Mesenchymal stem cell (in vitro differentiated cells and primary cell): ENCODE measurements around the gene BRD2.

Source experiments
- DNase-seq: peaks from one replicate; pipeline ENCODE4 v3.0.0-alpha.2; 2013
- H2AFZ ChIP-seq: one replicate; pipeline ENCODE4 v1.6.1; 2013; ENCODE audit warnings: low read depth, mild to moderate bottlenecking, control low read depth, inconsistent platforms, low read length, moderate library complexity
- H2AK5ac ChIP-seq: 2 replicates; pipeline ENCODE4 v1.6.1; 2013; ENCODE audit warnings: low read length, moderate library complexity, mild to moderate bottlenecking, inconsistent platforms; ENCODE audit not compliant: severe bottlenecking
- H2BK120ac ChIP-seq: one replicate; pipeline ENCODE4 v1.6.1; 2013; ENCODE audit warnings: low read depth, mild to moderate bottlenecking, inconsistent platforms, low read length, moderate library complexity
- H2BK12ac ChIP-seq, 2 experiments: one replicate each; pipeline ENCODE4 v1.6.1; 2013; ENCODE audit warnings: inconsistent platforms in 2 of 2, low read length in 2 of 2, mild to moderate bottlenecking in 2 of 2, moderate library complexity in 2 of 2, control low read depth in 1 of 2
- H2BK15ac ChIP-seq: one replicate; pipeline ENCODE4 v1.6.1; 2013; ENCODE audit warnings: mild to moderate bottlenecking, low read depth, inconsistent platforms; ENCODE audit not compliant: poor library complexity, severe bottlenecking
- H2BK5ac ChIP-seq: 2 replicates; pipeline ENCODE4 v1.6.1; 2013; ENCODE audit warnings: low read depth, mild to moderate bottlenecking, low read length, control low read depth, inconsistent platforms; ENCODE audit not compliant: poor library complexity, severe bottlenecking
- H3K14ac ChIP-seq, 2 experiments: one replicate each; pipeline ENCODE4 v1.6.1; 2013; ENCODE audit warnings: inconsistent platforms in 2 of 2, low read length in 2 of 2, control low read depth in 1 of 2, mild to moderate bottlenecking in 1 of 2, moderate library complexity in 1 of 2
- H3K18ac ChIP-seq, 2 experiments: one replicate each; pipeline ENCODE4 v1.6.1; 2013; ENCODE audit warnings: inconsistent platforms in 2 of 2, low read length in 2 of 2, control low read depth in 1 of 2, low read depth in 1 of 2, mild to moderate bottlenecking in 1 of 2
- H3K23ac ChIP-seq, 2 experiments: one replicate each; pipeline ENCODE4 v1.6.1; 2013; ENCODE audit warnings: inconsistent platforms in 2 of 2, low read length in 2 of 2, mild to moderate bottlenecking in 2 of 2, moderate library complexity in 2 of 2, control low read depth in 1 of 2
- H3K27ac ChIP-seq: 2 replicates; pipeline ENCODE4 v1.5.1; 2013; ENCODE audit warnings: mild to moderate bottlenecking, moderate library complexity, low read length, control low read depth, inconsistent platforms; ENCODE audit not compliant: poor library complexity, severe bottlenecking
- H3K27me3 ChIP-seq, 2 experiments: 2 replicates each; pipeline versions ENCODE4 v1.6.1 to v1.7.0; 2013; ENCODE audit warnings: low read length in 2 of 2, mild to moderate bottlenecking in 2 of 2, moderate library complexity in 2 of 2, control low read depth in 1 of 2, inconsistent platforms in 1 of 2; ENCODE audit not compliant: control insufficient read depth in 1 of 2, insufficient read depth in 1 of 2
- H3K36me3 ChIP-seq, 2 experiments: 2 replicates each; pipeline versions ENCODE4 v1.6.1 to v1.7.0; 2013; ENCODE audit warnings: low read length in 2 of 2, control low read depth in 1 of 2, inconsistent platforms in 1 of 2, low read depth in 1 of 2, mild to moderate bottlenecking in 1 of 2; ENCODE audit not compliant: insufficient read depth in 2 of 2, control insufficient read depth in 1 of 2
- H3K4ac ChIP-seq, 2 experiments: one replicate each; pipeline ENCODE4 v1.6.1; 2013; ENCODE audit warnings: inconsistent platforms in 2 of 2, low read length in 2 of 2, mild to moderate bottlenecking in 2 of 2, moderate library complexity in 2 of 2, control low read depth in 1 of 2, low read depth in 1 of 2
- H3K4me1 ChIP-seq: 2 replicates; pipeline ENCODE4 v1.6.1; 2013; ENCODE audit warnings: low read depth, low read length, control low read depth; ENCODE audit not compliant: control insufficient read depth, insufficient read depth
- H3K4me2 ChIP-seq: 2 replicates; pipeline ENCODE4 v1.6.1; 2013; ENCODE audit warnings: low read length, mild to moderate bottlenecking, inconsistent platforms; ENCODE audit not compliant: poor library complexity, severe bottlenecking
- H3K4me3 ChIP-seq, 2 experiments: 2 replicates each; pipeline versions ENCODE4 v1.5.1 to v1.7.0; 2013; ENCODE audit warnings: low read length in 2 of 2, mild to moderate bottlenecking in 2 of 2, control low read depth in 1 of 2, low read depth in 1 of 2; ENCODE audit not compliant: insufficient read depth in 1 of 2
- H3K79me1 ChIP-seq: replicated peaks from 2 replicates; pipeline ENCODE4 v1.6.1; 2013; ENCODE audit warnings: mild to moderate bottlenecking, control low read depth, low read length, inconsistent platforms; ENCODE audit not compliant: poor library complexity, severe bottlenecking
- H3K9ac ChIP-seq: 2 replicates; pipeline ENCODE4 v1.7.0; 2013; ENCODE audit warnings: mild to moderate bottlenecking, low read length, moderate library complexity
- H3K9me3 ChIP-seq: 2 replicates; pipeline ENCODE4 v1.7.0; 2013; ENCODE audit warnings: mild to moderate bottlenecking, low read length; ENCODE audit not compliant: control insufficient read depth
- H4K8ac ChIP-seq: one replicate; pipeline ENCODE4 v1.6.1; 2013; ENCODE audit warnings: inconsistent platforms, mild to moderate bottlenecking, low read length, moderate library complexity
- H4K91ac ChIP-seq: one replicate; pipeline ENCODE4 v1.6.1; 2013; ENCODE audit warnings: mild to moderate bottlenecking, low read length, inconsistent platforms
- WGBS: methylation state at CpG from one replicate; pipeline ENCODE4 v1.1.7; 2013; ENCODE audit warnings: mixed read lengths; 5-methylcytosine and 5-hydroxymethylcytosine counted together

BRD2 gene

GRCh38 chr6:32980488-32981038, 12.2 kb downstream of the BRD2 start:
- DNase-seq: no peak
- Histone ChIP-seq H3K36me3 (peaks cover 50 to 89% of the 10 kb centered on the region in 2 experiments), H2BK5ac (no peak overlapping the region), H3K4ac (no peak overlapping the region), H2BK12ac (no peak overlapping the region), H2AFZ (no peak overlapping the region), H3K4me1 (peaks cover 21% of the 10 kb centered on the region), H3K27ac (peak overlapping the region; percentile 37), H2BK15ac (no peak overlapping the region), H3K14ac (no peak overlapping the region), H2AK5ac (no peak overlapping the region), H4K8ac (no peak overlapping the region), H3K18ac (no peak overlapping the region), H3K9me3 (no peaks in the 10 kb centered on the region), H4K91ac (no peak overlapping the region), H3K4me3 (no peak overlapping the region), H3K4me2 (no peak overlapping the region), H2BK120ac (no peak overlapping the region), H3K23ac (no peak overlapping the region), H3K9ac (peak overlapping the region; percentile 49), H3K27me3 (no peaks in the 10 kb centered on the region), H3K79me1 (no peaks in the 10 kb centered on the region)
- 81% methylated on average over 8 of the region's 11 CpGs for WGBS

GRCh38 chr6:32982084-32982701, 13.8 kb downstream of the BRD2 start:
- H4K91ac ChIP-seq: no peak overlapping the region
- H2BK120ac ChIP-seq: no peak overlapping the region
- no peak overlapping the region for H3K4ac ChIP-seq
- H3K27ac ChIP-seq: no peak overlapping the region
- no peak overlapping the region for H3K23ac ChIP-seq
- H2AK5ac ChIP-seq: no peak overlapping the region
- 76% methylated on average over 8 of the region's 8 CpGs for WGBS
- H3K9ac ChIP-seq: peak overlapping the region; percentile 49
- H3K4me2 ChIP-seq: no peak overlapping the region
- H3K18ac ChIP-seq: no peak overlapping the region
- no peaks in the 10 kb centered on the region for H3K27me3 ChIP-seq
- no peak overlapping the region for H2AFZ ChIP-seq
- H2BK15ac ChIP-seq: no peak overlapping the region
- H2BK12ac ChIP-seq: no peak overlapping the region
- peaks cover 12% of the 10 kb centered on the region for H3K4me1 ChIP-seq
- no peaks in the 10 kb centered on the region for H3K9me3 ChIP-seq
- H3K4me3 ChIP-seq: no peak overlapping the region
- H2BK5ac ChIP-seq: no peak overlapping the region
- H3K14ac ChIP-seq: no peak overlapping the region
- DNase-seq: peak; percentile 13
- H3K79me1 ChIP-seq: no peaks in the 10 kb centered on the region
- peaks cover 38 to 72% of the 10 kb centered on the region in 2 experiments for H3K36me3 ChIP-seq
- H4K8ac ChIP-seq: no peak overlapping the region

GRCh38 chr6:32982702-32983492, 14.5 kb downstream of the BRD2 start:
- Histone ChIP-seq H3K4me3 (no peak overlapping the region), H3K4me1 (peaks cover 10% of the 10 kb centered on the region), H2AK5ac (no peak overlapping the region), H4K8ac (no peak overlapping the region), H3K18ac (no peak overlapping the region), H3K23ac (no peak overlapping the region), H2AFZ (no peak overlapping the region), H3K27me3 (peaks cover 0 to 4% of the 10 kb centered on the region in 2 experiments), H2BK5ac (no peak overlapping the region), H3K79me1 (no peaks in the 10 kb centered on the region), H4K91ac (no peak overlapping the region), H3K36me3 (peaks cover 32 to 65% of the 10 kb centered on the region in 2 experiments), H2BK15ac (no peak overlapping the region), H3K27ac (no peak overlapping the region), H2BK120ac (no peak overlapping the region), H3K14ac (no peak overlapping the region), H2BK12ac (no peak overlapping the region), H3K9me3 (no peaks in the 10 kb centered on the region), H3K9ac (peak overlapping the region; percentile 13), H3K4me2 (no peak overlapping the region), H3K4ac (no peak overlapping the region)
- 64% methylated on average over 4 of the region's 6 CpGs for WGBS
- DNase-seq: peak; percentile 12

- Histone ChIP-seq H2AFZ (no peak overlapping the region), H2BK15ac (no peak overlapping the region), H3K27me3 (peaks cover 0 to 8% of the 10 kb centered on the region in 2 experiments), H3K14ac (no peak overlapping the region), H3K79me1 (no peaks in the 10 kb centered on the region), H3K4me3 (no peak overlapping the region), H3K9me3 (no peaks in the 10 kb centered on the region), H2BK12ac (no peak overlapping the region), H3K4me2 (no peak overlapping the region), H3K36me3 (peaks cover 26 to 60% of the 10 kb centered on the region in 2 experiments), H3K18ac (no peak overlapping the region), H4K8ac (no peak overlapping the region), H2BK120ac (no peak overlapping the region), H4K91ac (no peak overlapping the region), H3K23ac (no peak overlapping the region), H3K4me1 (peaks cover 8% of the 10 kb centered on the region), H2BK5ac (no peak overlapping the region), H3K9ac (peak overlapping the region; percentile 49), H3K4ac (no peak overlapping the region), H2AK5ac (no peak overlapping the region), H3K27ac (peak overlapping the region; percentile 18)
- peak; percentile 11 for DNase-seq
- 100% methylated on average over 1 of the region's 1 CpG for WGBS
Measured at GRCh38 chr6:32983493-32983848, 15.1 kb downstream of the BRD2 start.
